ENCODE data around the gene STRA8. TPM values are rescaled to one million over a fixed set of nuclear protein-coding genes. Genes with fewer than 3 reads are reported as not detected.

STRA8 gene
- polyA plus RNA-seq, 1 donor (not counting 4 experiments of a cell fraction or from before 2014, with no cell fraction given), result not detected

DNA sequence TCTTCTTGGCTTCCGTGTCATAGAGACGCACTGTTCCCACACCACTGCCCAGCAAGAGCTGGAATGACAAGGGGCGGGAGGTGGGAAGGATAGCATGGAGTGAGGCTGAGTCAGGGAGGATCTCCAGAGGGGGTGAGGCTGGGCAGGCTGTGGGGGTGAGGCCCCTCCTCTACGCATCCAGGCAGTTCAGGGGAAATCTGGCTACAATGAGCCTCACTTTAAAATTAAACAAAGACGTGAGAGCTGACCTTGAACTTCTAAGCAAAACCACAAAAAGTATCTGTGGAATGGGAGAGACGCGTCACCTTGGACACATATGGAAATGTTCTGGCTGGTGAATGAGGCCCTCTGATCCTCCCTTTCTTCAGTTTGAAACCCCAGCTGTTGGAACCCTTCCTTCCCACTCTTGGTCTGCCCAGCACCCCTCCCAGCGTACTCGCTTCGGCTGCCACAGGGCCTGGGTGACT is 40.0 kb upstream of the STRA8 start:
- Histone ChIP-seq H3K9me3 (ENCODE audit: control insufficient read depth, low read depth, low read length) (no peaks in the 10 kb centered on the region), H3K4me1 (ENCODE audit: control insufficient read depth, extremely low read depth, insufficient read depth, low read length) (peaks cover 42% of the 10 kb centered on the region), H3K9ac (ENCODE audit: control insufficient read depth, extremely low read depth, insufficient read depth, low read length) (no peak overlapping the region), H2AFZ (ENCODE audit: control insufficient read depth, low read length) (no peak overlapping the region), H3K4me2 (ENCODE audit: control insufficient read depth, extremely low read depth, insufficient read depth, low read depth, low read length) (no peak overlapping the region), H3K27ac (ENCODE audit: control insufficient read depth, insufficient read depth, low read length) (peak overlapping the region; percentile 25), H3K4me3 (ENCODE audit: control insufficient read depth in 2 of 3, extremely low read depth in 1 of 3, insufficient read depth in 2 of 3, low read depth in 1 of 3, low read length in 3 of 3) (no peak overlapping the region), H3K27me3 (ENCODE audit: control insufficient read depth, extremely low read depth, insufficient read depth, low read length) (no peaks in the 10 kb centered on the region), H3K79me2 (ENCODE audit: control insufficient read depth, insufficient read depth, low read length) (no peaks in the 10 kb centered on the region), H4K20me1 (ENCODE audit: control insufficient read depth, extremely low read depth, insufficient read depth, low read length) (no peaks in the 10 kb centered on the region), H3K9me1 (ENCODE audit: control insufficient read depth, extremely low read depth, insufficient read depth, low read length) (peaks cover 2% of the 10 kb centered on the region), H3K36me3 (ENCODE audit: control insufficient read depth in 2 of 2, extremely low read depth in 1 of 2, insufficient read depth in 2 of 2, low read length in 2 of 2) (peaks cover 28 to 34% of the 10 kb centered on the region in 2 experiments)
- dilution Hi-C loops (cut with MboI; ENCODE audit: extremely low pct_ligation_motif_present, low sequenced_read_pairs), result no loop called here
- FAIRE-seq, result peak; percentile 81
- TF ChIP-seq CTCF (optimal IDR thresholded peaks at IDR 0.05 in 1 of 3, IDR thresholded peaks at IDR 0.05 in 1 of 3, conservative IDR thresholded peaks at IDR 0.05 in 1 of 3; ENCODE audit: extremely low read depth in 1 of 3, insufficient read depth in 2 of 3, low read length in 3 of 3) (no peak), EZH2 (IDR thresholded peaks at IDR 0.05; ENCODE audit: low read length) (no peak)
- DNase-seq (ENCODE audit: low read depth, low spot score), result no peak

GRCh38 chr7:135194494-135195095 is 39.0 kb upstream of the STRA8 start:
- Histone ChIP-seq H4K20me1 (ENCODE audit: control insufficient read depth, extremely low read depth, insufficient read depth, low read length) (no peaks in the 10 kb centered on the region), H3K4me3 (ENCODE audit: control insufficient read depth in 2 of 3, extremely low read depth in 1 of 3, insufficient read depth in 2 of 3, low read depth in 1 of 3, low read length in 3 of 3) (no peak overlapping the region), H3K27me3 (ENCODE audit: control insufficient read depth, extremely low read depth, insufficient read depth, low read length) (no peaks in the 10 kb centered on the region), H3K9me3 (ENCODE audit: control insufficient read depth, low read depth, low read length) (no peaks in the 10 kb centered on the region), H3K79me2 (ENCODE audit: control insufficient read depth, insufficient read depth, low read length) (peaks cover 2% of the 10 kb centered on the region), H3K4me2 (ENCODE audit: control insufficient read depth, extremely low read depth, insufficient read depth, low read depth, low read length) (no peak overlapping the region), H3K9ac (ENCODE audit: control insufficient read depth, extremely low read depth, insufficient read depth, low read length) (no peak overlapping the region), H2AFZ (ENCODE audit: control insufficient read depth, low read length) (no peak overlapping the region), H3K9me1 (ENCODE audit: control insufficient read depth, extremely low read depth, insufficient read depth, low read length) (peaks cover 2% of the 10 kb centered on the region), H3K4me1 (ENCODE audit: control insufficient read depth, extremely low read depth, insufficient read depth, low read length) (peaks cover 32% of the 10 kb centered on the region), H3K36me3 (ENCODE audit: control insufficient read depth in 2 of 2, extremely low read depth in 1 of 2, insufficient read depth in 2 of 2, low read length in 2 of 2) (peaks cover 28 to 36% of the 10 kb centered on the region in 2 experiments), H3K27ac (ENCODE audit: control insufficient read depth, insufficient read depth, low read length) (peak overlapping the region; percentile 14)
- dilution Hi-C loops (cut with MboI; ENCODE audit: extremely low pct_ligation_motif_present, low sequenced_read_pairs), result no loop called here
- no peak for DNase-seq (ENCODE audit: low read depth, low spot score)
- TF ChIP-seq CTCF (optimal IDR thresholded peaks at IDR 0.05 in 1 of 3, IDR thresholded peaks at IDR 0.05 in 1 of 3, conservative IDR thresholded peaks at IDR 0.05 in 1 of 3; ENCODE audit: extremely low read depth in 1 of 3, insufficient read depth in 2 of 3, low read length in 3 of 3), result no peak
- no peak for TF ChIP-seq EZH2 (IDR thresholded peaks at IDR 0.05; ENCODE audit: low read length)
- FAIRE-seq, result no peak
